Lung (tissue), 12 donors: ENCODE data around the gene TLE6. TPM values are rescaled to one million over a fixed set of nuclear protein-coding genes. Genes with fewer than 3 reads are reported as not detected.

Experiments
- ATAC-seq: fragments of 200-7000 bp; cut with Tn5 transposase; one replicate; pipeline ENCODE4 v1.9.1; 2020; ENCODE audit warnings: moderate number of reproducible peaks; ENCODE audit not compliant: insufficient read depth, low FRiP score
- DNase-seq, 3 donors: peaks; one replicate each; pipeline ENCODE4 v3.0.0-alpha.2; 2013 to 2017
- H3K27ac ChIP-seq, 2 donors: one replicate each; pipeline ENCODE4 v1.5.1; 2013; ENCODE audit warnings: mild to moderate bottlenecking in 2 of 2, moderate library complexity in 2 of 2, control low read depth in 1 of 2, inconsistent platforms in 1 of 2, low read depth in 1 of 2, low read length in 1 of 2
- H3K27me3 ChIP-seq, 3 donors: one replicate each; pipeline ENCODE4 v1.5.1; 2013; ENCODE audit warnings: low read length in 2 of 3; ENCODE audit not compliant: control insufficient read depth in 3 of 3, insufficient read depth in 3 of 3
- H3K36me3 ChIP-seq, 4 donors: one replicate each; pipeline ENCODE4 v1.5.1; 2013; ENCODE audit warnings: low read length in 4 of 4, mild to moderate bottlenecking in 1 of 4, moderate library complexity in 1 of 4; ENCODE audit not compliant: control insufficient read depth in 4 of 4, insufficient read depth in 4 of 4
- H3K4me1 ChIP-seq, 5 donors: one replicate each; pipeline ENCODE4 v1.5.1; 2013; ENCODE audit warnings: low read length in 5 of 5, mild to moderate bottlenecking in 2 of 5, moderate library complexity in 1 of 5; ENCODE audit not compliant: control insufficient read depth in 5 of 5, insufficient read depth in 5 of 5
- H3K4me3 ChIP-seq: one replicate; pipeline ENCODE4 v1.5.1; 2013; ENCODE audit warnings: mild to moderate bottlenecking, control low read depth, moderate library complexity
- H3K9ac ChIP-seq, 2 donors: one replicate each; pipeline ENCODE4 v1.5.1; 2013; ENCODE audit warnings: low read length in 2 of 2, control low read depth in 1 of 2; ENCODE audit not compliant: insufficient read depth in 1 of 2
- H3K9me3 ChIP-seq, 4 donors: one replicate each; pipeline ENCODE4 v1.5.1; 2013; ENCODE audit warnings: low read length in 3 of 4, mild to moderate bottlenecking in 1 of 4, moderate library complexity in 1 of 4; ENCODE audit not compliant: control insufficient read depth in 4 of 4, insufficient read depth in 3 of 4
- WGBS, 2 donors: extraction: QIAGEN DNeasy Blood & Tissue Kit; methylation state at CpG; one replicate each; pipeline ENCODE4 v1.1.7; 2013; 5-methylcytosine and 5-hydroxymethylcytosine counted together
- polyA plus RNA-seq, 2 donors: library from polyadenylated mRNA; stranded (reverse); fragments of 200-250 nt; gene quantifications; one replicate each; pipeline ENCODE4 v1.2.1, GENCODE V29; 2013
- total RNA-seq, 2 donors: library from RNA; depleted of rRNA in 1 of 2; stranded (reverse); fragments of >200 nt in 1 of 2; gene quantifications; one replicate each; pipeline ENCODE4 v1.2.1, GENCODE V29; 2014 to 2021
- TF ChIP-seq, protein P1 (sequence below): IDR thresholded peaks from 2 replicates; pipeline ENCODE4 v1.5.1; 2012; ENCODE audit warnings: mild to moderate bottlenecking; ENCODE audit errors: control extremely low read depth, extremely low read depth
- donor health status: control.
- donor health status: control.
- donor health status: Bipolar disorder and iron deficiency.
- donor health status: healthy.
- donor health status: DM: yes; HTN: yes; CAD: no.

The TLE6 gene
- total and polyA plus RNA-seq, 4 donors = 6.1 to 8.8 (median 7.2) TPM

DNA sequence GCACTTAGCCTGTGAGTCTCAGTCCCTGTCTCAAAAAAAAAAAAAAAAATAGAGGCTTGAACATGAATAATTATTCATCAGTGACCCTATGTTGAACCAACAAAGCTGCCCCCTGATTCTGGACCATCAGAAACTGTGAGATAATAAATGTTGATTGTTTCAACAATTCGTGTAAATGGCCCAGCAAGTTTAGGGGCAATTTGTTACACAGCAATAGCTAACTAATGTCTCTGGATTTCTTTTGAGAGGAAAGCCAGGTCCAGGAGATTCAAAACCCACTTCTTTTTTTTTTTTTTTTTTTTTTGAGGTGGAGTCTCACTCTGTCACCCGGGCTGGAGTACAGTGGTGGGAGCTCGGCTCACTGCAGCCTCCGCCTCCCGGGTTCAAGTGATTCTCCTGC lies 12.5 kb upstream of the TLE6 start:
- no peak overlapping the region for H3K4me3 ChIP-seq
- no peak overlapping the region for H3K9ac ChIP-seq
- no peaks in the 10 kb centered on the region for H3K27me3 ChIP-seq
- no peaks in the 10 kb centered on the region for H3K36me3 ChIP-seq
- no peak for DNase-seq
- TF ChIP-seq, protein P1, sequence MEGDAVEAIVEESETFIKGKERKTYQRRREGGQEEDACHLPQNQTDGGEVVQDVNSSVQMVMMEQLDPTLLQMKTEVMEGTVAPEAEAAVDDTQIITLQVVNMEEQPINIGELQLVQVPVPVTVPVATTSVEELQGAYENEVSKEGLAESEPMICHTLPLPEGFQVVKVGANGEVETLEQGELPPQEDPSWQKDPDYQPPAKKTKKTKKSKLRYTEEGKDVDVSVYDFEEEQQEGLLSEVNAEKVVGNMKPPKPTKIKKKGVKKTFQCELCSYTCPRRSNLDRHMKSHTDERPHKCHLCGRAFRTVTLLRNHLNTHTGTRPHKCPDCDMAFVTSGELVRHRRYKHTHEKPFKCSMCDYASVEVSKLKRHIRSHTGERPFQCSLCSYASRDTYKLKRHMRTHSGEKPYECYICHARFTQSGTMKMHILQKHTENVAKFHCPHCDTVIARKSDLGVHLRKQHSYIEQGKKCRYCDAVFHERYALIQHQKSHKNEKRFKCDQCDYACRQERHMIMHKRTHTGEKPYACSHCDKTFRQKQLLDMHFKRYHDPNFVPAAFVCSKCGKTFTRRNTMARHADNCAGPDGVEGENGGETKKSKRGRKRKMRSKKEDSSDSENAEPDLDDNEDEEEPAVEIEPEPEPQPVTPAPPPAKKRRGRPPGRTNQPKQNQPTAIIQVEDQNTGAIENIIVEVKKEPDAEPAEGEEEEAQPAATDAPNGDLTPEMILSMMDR = no peak
- 95 to 98% methylated on average over 5 of the region's 5 CpGs for WGBS, 2 donors
- no peaks in the 10 kb centered on the region for H3K9me3 ChIP-seq
- H3K4me1 ChIP-seq = peaks cover 2 to 15% (median 7%) of the 10 kb centered on the region in 5 donors
- no peak overlapping the region for H3K27ac ChIP-seq
- no peak for ATAC-seq

DNA sequence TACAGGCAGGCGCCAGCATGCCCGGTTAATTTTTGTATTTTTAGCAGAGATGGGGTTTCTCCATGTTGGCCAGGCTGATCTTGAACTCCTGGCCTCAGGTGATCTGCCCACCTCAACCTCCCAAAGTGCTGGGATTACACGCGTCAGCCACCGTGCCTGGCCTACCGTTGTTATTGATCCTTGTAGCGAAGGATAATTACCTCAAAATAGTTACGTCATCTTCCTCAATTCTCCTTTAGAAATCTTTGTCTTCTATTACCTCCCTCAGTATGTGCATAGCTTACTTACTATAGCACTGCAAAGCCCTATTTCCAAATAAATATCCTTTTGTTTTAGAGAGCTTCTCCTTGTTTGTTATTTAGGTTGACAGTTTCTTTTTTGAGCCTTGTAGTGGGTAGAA lies 9.4 kb upstream of the TLE6 start:
- no peak overlapping the region for H3K27ac ChIP-seq
- H3K4me3 ChIP-seq = no peak overlapping the region
- H3K27me3 ChIP-seq = no peaks in the 10 kb centered on the region
- H3K36me3 ChIP-seq = no peaks in the 10 kb centered on the region
- ATAC-seq = no peak
- H3K9ac ChIP-seq = peak overlapping the region in 1 of 2 donors; percentile 38
- 84 to 86% methylated on average over 8 of the region's 8 CpGs for WGBS, 2 donors
- no peak for DNase-seq
- H3K9me3 ChIP-seq = no peaks in the 10 kb centered on the region
- peaks cover 2 to 35% (median 12%) of the 10 kb centered on the region in 5 donors for H3K4me1 ChIP-seq
- TF ChIP-seq, protein P1 = no peak

DNA sequence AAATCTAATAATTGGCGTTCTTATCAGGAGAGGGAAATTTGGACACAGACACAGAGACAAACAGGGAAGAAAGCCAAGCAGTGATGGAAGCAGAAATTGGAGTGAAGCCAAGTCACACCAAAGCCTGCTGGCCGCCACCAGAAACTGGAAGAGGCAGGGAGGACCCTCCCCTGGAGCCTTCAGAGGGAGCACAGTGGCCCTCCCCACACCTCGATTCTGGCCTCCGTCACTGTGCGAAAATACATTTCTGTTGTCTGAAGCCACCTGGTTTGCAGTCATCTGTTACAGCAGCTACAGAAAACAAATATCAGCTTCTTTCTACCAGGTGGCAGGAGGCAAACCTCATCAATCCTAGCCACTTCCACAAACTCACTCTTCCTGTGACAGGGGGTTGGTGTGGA lies 8.3 kb upstream of the TLE6 start:
- H3K9me3 ChIP-seq = no peaks in the 10 kb centered on the region
- no peak for ATAC-seq
- peak overlapping the region; percentile 4 to 24 for H3K27ac ChIP-seq
- H3K4me3 ChIP-seq = no peak overlapping the region
- H3K4me1 ChIP-seq = peaks cover 2 to 42% (median 12%) of the 10 kb centered on the region in 5 donors
- no peaks in the 10 kb centered on the region for H3K36me3 ChIP-seq
- DNase-seq = peak; percentile 95 to 99 (median 98)
- TF ChIP-seq, protein P1 = no peak
- H3K27me3 ChIP-seq = no peaks in the 10 kb centered on the region
- WGBS, 2 donors = 17 to 31% methylated on average over 5 of the region's 5 CpGs
- peak overlapping the region in 1 of 2 donors; percentile 44 for H3K9ac ChIP-seq

DNA sequence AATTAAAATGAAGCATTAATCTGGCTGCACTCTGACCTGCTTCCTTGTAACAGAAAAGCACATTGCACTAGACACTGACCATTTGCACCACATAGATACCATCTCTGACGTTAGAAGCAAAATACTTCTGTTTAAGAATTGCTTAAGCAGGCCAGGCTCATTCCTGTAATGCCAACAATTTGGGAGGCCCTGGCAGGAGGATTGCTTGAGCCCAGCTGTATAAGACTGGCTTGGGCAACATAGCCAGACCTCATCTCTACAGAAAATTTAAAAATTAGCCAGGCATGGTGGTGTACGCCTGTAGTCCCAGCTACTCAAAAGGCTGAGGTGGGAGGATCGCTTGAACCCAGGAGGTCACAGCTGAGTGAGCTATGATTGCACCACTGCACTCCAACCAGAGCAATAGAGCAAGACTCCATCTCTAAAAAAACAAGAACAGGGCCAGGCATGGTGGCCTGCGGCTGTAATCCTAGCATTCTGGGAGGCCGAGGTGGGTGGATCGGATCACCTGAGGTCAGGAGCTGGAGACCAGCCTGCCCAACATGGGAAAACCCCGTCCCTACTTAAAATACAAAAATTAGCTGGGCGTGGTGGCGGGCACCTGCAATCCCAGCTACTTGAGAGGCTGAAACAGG lies 7.0 kb upstream of the TLE6 start:
- H3K27me3 ChIP-seq = no peaks in the 10 kb centered on the region
- TF ChIP-seq, protein P1 = no peak
- H3K4me1 ChIP-seq = peaks cover 2 to 45% (median 12%) of the 10 kb centered on the region in 5 donors
- H3K4me3 ChIP-seq = no peak overlapping the region
- no peak overlapping the region for H3K9ac ChIP-seq
- WGBS, 2 donors = 70 to 77% methylated on average over 9 of the region's 9 CpGs
- H3K36me3 ChIP-seq = no peaks in the 10 kb centered on the region
- H3K27ac ChIP-seq = peak overlapping the region in 1 of 2 donors; percentile 80
- ATAC-seq (no peak), DNase-seq (peak; percentile 46 to 60 (median 49))
- H3K9me3 ChIP-seq = no peaks in the 10 kb centered on the region
